ENCODE results near the gene CRYZL1.
"Not testable (repeated sequence)": the region's sequence is repeated elsewhere in the genome, so short reads cannot be mapped to it uniquely, and the experiment has no call there.

The CRYZL1 gene

GRCh38 chr21:33684923-33685560 is 43.5 kb upstream of the CRYZL1 start:
- no peak for TF ChIP-seq CTCF (IDR thresholded peaks at IDR 0.05; ENCODE audit: low read depth, low read length, missing control alignments)
- H3K4me3 ChIP-seq (ENCODE audit: low read depth, low read length) = no peak overlapping the region
- no peak for DNase-seq (ENCODE audit: low read depth)
- in situ Hi-C loops (cut with HindIII; ENCODE audit: low sequenced_read_pairs) = loop anchor here (5.0 kb wide), 1 partner anchor 43 kb away; the partner anchor contains the start of genes CRYZL1 and ITSN1

- in situ Hi-C loops (cut with HindIII; ENCODE audit: low sequenced_read_pairs) = loop anchor here (5.0 kb wide), 1 partner anchor 42 kb away; the partner anchor contains the start of genes CRYZL1 and ITSN1
- DNase-seq (ENCODE audit: low read depth) = no peak
- H3K4me3 ChIP-seq (ENCODE audit: low read depth, low read length) = no peak overlapping the region
- TF ChIP-seq CTCF (IDR thresholded peaks at IDR 0.05; ENCODE audit: low read depth, low read length, missing control alignments) = no peak
Observed at GRCh38 chr21:33684068-33684467, 42.5 kb upstream of the CRYZL1 start.

GRCh38 chr21:33682992-33683627 is 41.6 kb upstream of the CRYZL1 start:
- no peak overlapping the region for H3K4me3 ChIP-seq (ENCODE audit: low read depth, low read length)
- in situ Hi-C loops (cut with HindIII; ENCODE audit: low sequenced_read_pairs) = loop anchor here (5.0 kb wide), 1 partner anchor 41 kb away; the partner anchor contains the start of genes CRYZL1 and ITSN1
- TF ChIP-seq CTCF (IDR thresholded peaks at IDR 0.05; ENCODE audit: low read depth, low read length, missing control alignments) = no peak
- peak; percentile 91 for DNase-seq (ENCODE audit: low read depth)

GRCh38 chr21:33680870-33681269 is 39.3 kb upstream of the CRYZL1 start:
- DNase-seq (ENCODE audit: low read depth) = no peak
- TF ChIP-seq CTCF (IDR thresholded peaks at IDR 0.05; ENCODE audit: low read depth, low read length, missing control alignments) = no peak
- H3K4me3 ChIP-seq (ENCODE audit: low read depth, low read length) = no peak overlapping the region
- in situ Hi-C loops (cut with HindIII; ENCODE audit: low sequenced_read_pairs) = loop anchor here (5.0 kb wide), 1 partner anchor 39 kb away; the partner anchor contains the start of genes CRYZL1 and ITSN1

GRCh38 chr21:33677450-33677849 is 35.9 kb upstream of the CRYZL1 start:
- no peak for DNase-seq (ENCODE audit: low read depth)
- H3K4me3 ChIP-seq (ENCODE audit: low read depth, low read length) = no peak overlapping the region
- in situ Hi-C loops (cut with HindIII; ENCODE audit: low sequenced_read_pairs) = no loop called here
- no peak for TF ChIP-seq CTCF (IDR thresholded peaks at IDR 0.05; ENCODE audit: low read depth, low read length, missing control alignments)

- H3K4me3 ChIP-seq (ENCODE audit: low read depth, low read length); DNase-seq (ENCODE audit: low read depth); in situ Hi-C loops (cut with HindIII; ENCODE audit: low sequenced_read_pairs): not testable (repeated sequence)
Observed at GRCh38 chr21:33676666-33677065, 35.1 kb upstream of the CRYZL1 start.

GRCh38 chr21:33674226-33674625 is 32.7 kb upstream of the CRYZL1 start:
- no peak overlapping the region for H3K4me3 ChIP-seq (ENCODE audit: low read depth, low read length)
- no peak for DNase-seq (ENCODE audit: low read depth)
- in situ Hi-C loops (cut with HindIII; ENCODE audit: low sequenced_read_pairs) = no loop called here
- no peak for TF ChIP-seq CTCF (IDR thresholded peaks at IDR 0.05; ENCODE audit: low read depth, low read length, missing control alignments)

All from astrocyte of the cerebellum (primary cell).